Ascending aorta (tissue), 2 donors: Measurements from ENCODE around the gene SLC26A4. TPM values are rescaled to one million over a fixed set of nuclear protein-coding genes. Genes with fewer than 3 reads are reported as not detected.

Source experiments
- DNase-seq, 2 donors: peaks; one replicate each; pipeline ENCODE4 v3.0.0-alpha.2; 2019; ENCODE audit warnings: low spot score in 2 of 2
- H3K27ac ChIP-seq, 2 donors: fragments of 200-600 bp; sonication (generic); one replicate each; pipeline ENCODE4 v1.5.1; 2016 to 2017; ENCODE audit warnings: mild to moderate bottlenecking in 1 of 2
- H3K27me3 ChIP-seq: fragments of 200-600 bp; sonication (generic); one replicate; pipeline ENCODE4 v1.5.1; 2017
- H3K36me3 ChIP-seq, 2 donors: fragments of 200-600 bp; sonication (generic); one replicate each; pipeline ENCODE4 v1.5.1; 2016
- H3K4me1 ChIP-seq, 2 donors: fragments of 200-600 bp; sonication (generic); one replicate each; pipeline ENCODE4 v1.5.1; 2016 to 2017; ENCODE audit warnings: mild to moderate bottlenecking in 1 of 2
- H3K4me3 ChIP-seq, 2 donors: fragments of 200-600 bp; sonication (generic); one replicate each; pipeline ENCODE4 v1.5.1; 2016 to 2017; ENCODE audit warnings: mild to moderate bottlenecking in 1 of 2
- H3K9me3 ChIP-seq, 2 donors: fragments of 200-600 bp; sonication (generic); one replicate each; pipeline ENCODE4 v1.5.1; 2016
- CTCF ChIP-seq, 3 experiments: fragments of 200-600 bp in 2 of 3; fragments of 450-650 bp in 1 of 3; sonication (generic) in 2 of 3; IDR thresholded peaks; one replicate each; pipeline ENCODE4 v1.5.1; 2016 to 2019; ENCODE audit warnings: antibody characterized with exemption in 3 of 3, mild to moderate bottlenecking in 1 of 3, moderate library complexity in 1 of 3
- intact Hi-C: fragments of 100-400 bp; cut with DNase I; formaldehyde crosslinking; loops from one replicate; pipeline ENCODE4 v1.15.1; 2023
- total RNA-seq: library from RNA; depleted of rRNA; stranded (reverse); fragments of >200 nt; gene quantifications from one replicate; pipeline ENCODE4 v1.1.0, GENCODE V29; 2016

SLC26A4 gene
- total RNA-seq, 1 donor from 2014 or later, result 4.7 TPM

- no peak for DNase-seq
- TF ChIP-seq CTCF (IDR thresholded peaks at IDR 0.05), result no peak
- H3K27me3 ChIP-seq, result no peaks in the 10 kb centered on the region
- no peak overlapping the region for H3K4me3 ChIP-seq
- intact Hi-C loops, result no loop called here
- H3K27ac ChIP-seq, result no peak overlapping the region
- H3K36me3 ChIP-seq, result no peaks in the 10 kb centered on the region
- H3K9me3 ChIP-seq, result no peaks in the 10 kb centered on the region
- peaks cover 3 to 5% of the 10 kb centered on the region in 2 donors for H3K4me1 ChIP-seq
Measured at GRCh38 chr7:107697321-107698049, 36.9 kb downstream of the SLC26A4 start.

DNA sequence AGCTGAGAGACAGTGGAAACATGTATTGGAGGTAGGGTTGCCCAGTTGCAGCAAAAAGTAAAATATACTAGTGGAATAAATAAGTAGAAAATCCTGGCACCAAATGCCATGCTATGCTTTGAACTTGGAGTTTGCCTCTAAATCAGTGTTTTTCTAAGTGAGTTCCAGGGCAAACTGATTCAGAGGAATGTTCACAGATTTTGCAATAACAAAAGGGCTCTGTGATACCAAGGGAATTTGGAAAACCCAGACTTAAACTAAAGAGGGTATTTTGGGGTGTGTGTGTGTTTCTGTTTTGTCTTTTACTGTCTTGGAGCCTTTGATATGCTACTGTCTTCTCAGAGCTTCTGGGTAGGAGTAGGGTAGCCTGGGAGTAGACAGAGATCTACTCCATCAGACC lies 39.9 kb downstream of the SLC26A4 start:
- Histone ChIP-seq H3K36me3 (no peaks in the 10 kb centered on the region), H3K4me1 (peaks cover 2 to 3% of the 10 kb centered on the region in 2 donors), H3K27me3 (no peaks in the 10 kb centered on the region), H3K9me3 (no peaks in the 10 kb centered on the region), H3K4me3 (no peak overlapping the region), H3K27ac (peak overlapping the region; percentile 31 to 55)
- TF ChIP-seq CTCF (IDR thresholded peaks at IDR 0.05), result no peak
- intact Hi-C loops, result loop anchor here (5.0 kb wide), 1 partner anchor 108 kb away; no protein-coding TSS in a partner anchor
- no peak for DNase-seq

DNA sequence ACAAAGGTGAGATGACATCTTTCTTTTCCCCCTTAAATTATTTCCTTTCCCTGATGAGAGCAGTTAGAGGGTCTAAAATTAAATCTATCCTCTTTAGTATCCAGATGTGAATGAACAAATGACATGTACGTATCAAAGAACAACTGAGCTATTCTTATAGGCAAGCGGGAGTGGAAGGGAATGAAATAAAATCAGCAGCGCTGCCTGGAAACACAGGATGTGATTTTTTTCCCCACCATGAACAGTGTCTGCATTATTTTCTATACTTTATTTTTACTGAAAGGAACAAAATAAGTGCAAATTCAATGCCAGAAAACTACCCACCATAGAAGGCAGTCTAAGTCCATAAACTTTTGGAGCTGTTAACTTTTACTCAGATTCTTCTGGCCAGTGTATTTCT lies 40.6 kb downstream of the SLC26A4 start:
- TF ChIP-seq CTCF (IDR thresholded peaks at IDR 0.05), result no peak
- Histone ChIP-seq H3K27ac (peak overlapping the region; percentile 31 to 55), H3K36me3 (no peaks in the 10 kb centered on the region), H3K4me1 (peaks cover 2 to 3% of the 10 kb centered on the region in 2 donors), H3K4me3 (no peak overlapping the region), H3K9me3 (no peaks in the 10 kb centered on the region), H3K27me3 (no peaks in the 10 kb centered on the region)
- DNase-seq, result no peak
- intact Hi-C loops, result loop anchor here (5.0 kb wide), 1 partner anchor 109 kb away; no protein-coding TSS in a partner anchor

GRCh38 chr7:107703219-107703618 lies 42.6 kb downstream of the SLC26A4 start:
- DNase-seq, result no peak
- intact Hi-C loops, result loop anchor here (5.0 kb wide), 1 partner anchor 111 kb away; no protein-coding TSS in a partner anchor
- no peaks in the 10 kb centered on the region for H3K36me3 ChIP-seq

GRCh38 chr7:107703872-107704271 lies 43.2 kb downstream of the SLC26A4 start:
- H3K27ac ChIP-seq, result no peak overlapping the region
- no peak overlapping the region for H3K4me3 ChIP-seq
- intact Hi-C loops, result loop anchor here (5.0 kb wide), 1 partner anchor 112 kb away; no protein-coding TSS in a partner anchor
- H3K9me3 ChIP-seq, result no peaks in the 10 kb centered on the region
- H3K27me3 ChIP-seq, result no peaks in the 10 kb centered on the region
- H3K36me3 ChIP-seq, result no peaks in the 10 kb centered on the region
- no peak for DNase-seq
- peaks cover 2 to 3% of the 10 kb centered on the region in 2 donors for H3K4me1 ChIP-seq
- TF ChIP-seq CTCF (IDR thresholded peaks at IDR 0.05), result no peak

More at GRCh38 chr7:107703219-107703618, 42.6 kb downstream of the SLC26A4 start:
- Histone ChIP-seq H3K27me3 (no peaks in the 10 kb centered on the region), H3K27ac (no peak overlapping the region), H3K4me3 (no peak overlapping the region), H3K4me1 (peaks cover 2 to 3% of the 10 kb centered on the region in 2 donors), H3K9me3 (no peaks in the 10 kb centered on the region)
- no peak for TF ChIP-seq CTCF (IDR thresholded peaks at IDR 0.05)
